Right lobe of liver (tissue), 6 donors: ENCODE data around the gene YKT6. TPM values are rescaled to one million over a fixed set of nuclear protein-coding genes. Genes with fewer than 3 reads are reported as not detected.

Source experiments
- ATAC-seq, 4 donors: fragments of 200-7000 bp; cut with Tn5 transposase; one replicate each; pipeline ENCODE4 v1.9.1; 2020; ENCODE audit warnings: mild to moderate bottlenecking in 4 of 4, moderate library complexity in 4 of 4
- DNase-seq, 3 donors: peaks; one replicate each; pipeline ENCODE4 v3.0.0-alpha.2; 2020
- H3K27ac ChIP-seq, 3 donors: fragments of 200-600 bp; one replicate each; pipeline ENCODE4 v1.8.0; 2022
- H3K27me3 ChIP-seq, 2 donors: fragments of 200-600 bp; one replicate each; pipeline ENCODE4 v1.8.0; 2022
- H3K36me3 ChIP-seq, 4 donors: fragments of 200-600 bp; sonication (generic) in 1 of 4; one replicate each; pipeline versions ENCODE4 v1.5.1 to v1.8.0; 2017 to 2022; ENCODE audit warnings: control low read depth in 1 of 4
- H3K4me1 ChIP-seq, 4 donors: fragments of 200-600 bp; sonication (generic) in 1 of 4; one replicate each; pipeline versions ENCODE4 v1.5.1 to v1.8.0; 2017 to 2022; ENCODE audit warnings: control low read depth in 1 of 4
- H3K4me3 ChIP-seq, 3 donors: fragments of 200-600 bp; one replicate each; pipeline ENCODE4 v1.8.0; 2022
- H3K9me3 ChIP-seq, 4 donors: fragments of 200-600 bp; sonication (generic) in 1 of 4; one replicate each; pipeline versions ENCODE4 v1.5.1 to v1.8.0; 2017 to 2022; ENCODE audit warnings: control low read depth in 1 of 4
- CTCF ChIP-seq, 4 donors: fragments of 200-600 bp in 3 of 4; fragments of 450-650 bp in 1 of 4; IDR thresholded peaks; one replicate each; pipeline versions ENCODE4 v1.5.1 to v1.8.0; 2016 to 2022; ENCODE audit warnings: antibody characterized with exemption in 4 of 4, mild to moderate bottlenecking in 2 of 4
- POLR2A ChIP-seq: fragments of 450-650 bp; IDR thresholded peaks from one replicate; pipeline ENCODE4 v1.6.1; 2017; ENCODE audit warnings: antibody characterized with exemption, mild to moderate bottlenecking
- WGBS: methylation state at CpG from one replicate; pipeline ENCODE4 v1.1.6; 2018; ENCODE audit warnings: low coverage, low lambda C conversion rate; ENCODE audit not compliant: insufficient coverage; ENCODE audit errors: missing lambda C conversion rate; 5-methylcytosine and 5-hydroxymethylcytosine counted together
- intact Hi-C, 2 donors: fragments of 100-400 bp; cut with DNase I; formaldehyde crosslinking; loops; one replicate each; pipeline versions ENCODE4 v1.11.2 to v1.14.1; 2022
- total RNA-seq, 6 experiments: library from RNA; depleted of rRNA in 2 of 6; stranded (reverse); fragments of >200 nt in 2 of 6; fragmentation: NEBNext Ultra II Directional in 3 of 6; extraction: Animal tissue kit (Norgen Biotek cat#: 25700) in 3 of 6; gene quantifications; one replicate each; pipeline versions ENCODE4 v1.1.0 to v1.2.4, GENCODE V29; 2016 to 2023
- donor health status: DM: no; HTN: yes; CAD: no.
- donor health status: DM: no; HTN: no; CAD: no.
- donor health status: DM: no; HTN: no; CAD: no.
- donor health status: DM: no; HTN: yes; CAD: no.
- donor health status: DM: no; HTN: yes; CAD: no.

YKT6 gene
- total RNA-seq, 6 experiments from 2014 or later = 15.0 to 23.8 (median 19.2) TPM

- peaks cover 0 to 16% (median 6%) of the 10 kb centered on the region in 4 donors for H3K36me3 ChIP-seq
- H3K27ac ChIP-seq = no peak overlapping the region
- no peaks in the 10 kb centered on the region for H3K4me1 ChIP-seq
- DNase-seq (no peak), ATAC-seq (peak in 1 of 4 donors; percentile 5)
- H3K9me3 ChIP-seq = no peaks in the 10 kb centered on the region
- H3K4me3 ChIP-seq = no peak overlapping the region
- TF ChIP-seq CTCF (IDR thresholded peaks at IDR 0.05) = no peak
- TF ChIP-seq POLR2A = no peak
- WGBS = 36% methylated on average over 2 of the region's 8 CpGs
- intact Hi-C loops = no loop called here
- no peaks in the 10 kb centered on the region for H3K27me3 ChIP-seq
Measured at GRCh38 chr7:44216019-44216418, 15.2 kb downstream of the YKT6 start.

- ATAC-seq (peak; percentile 12 to 58 (median 28)), DNase-seq (peak in 1 of 3 donors; percentile 48)
- Histone ChIP-seq H3K36me3 (peaks cover 0 to 9% (median 3%) of the 10 kb centered on the region in 4 donors), H3K4me3 (no peak overlapping the region), H3K27ac (no peak overlapping the region), H3K9me3 (no peaks in the 10 kb centered on the region), H3K4me1 (no peaks in the 10 kb centered on the region), H3K27me3 (no peaks in the 10 kb centered on the region)
- intact Hi-C loops = no loop called here
- WGBS = 49% methylated on average over 9 of the region's 13 CpGs
- TF ChIP-seq CTCF (IDR thresholded peaks at IDR 0.05) (no peak), POLR2A (no peak)
Measured at GRCh38 chr7:44216521-44217222, 15.9 kb downstream of the YKT6 start.

- no peak overlapping the region for H3K4me3 ChIP-seq
- intact Hi-C loops = no loop called here
- DNase-seq = peak in 1 of 3 donors; percentile 39
Measured at GRCh38 chr7:44217223-44217714, 16.5 kb downstream of the YKT6 start.

GRCh38 chr7:44217852-44218402 lies 17.1 kb downstream of the YKT6 start:
- TF ChIP-seq POLR2A (no peak), CTCF (IDR thresholded peaks at IDR 0.05) (no peak)
- intact Hi-C loops = no loop called here
- H3K27me3 ChIP-seq = no peaks in the 10 kb centered on the region
- DNase-seq (peak in 1 of 3 donors; percentile 32), ATAC-seq (no peak)
- H3K9me3 ChIP-seq = no peaks in the 10 kb centered on the region
- H3K36me3 ChIP-seq = peaks cover 0 to 2% (median 0%) of the 10 kb centered on the region in 4 donors
- no peak overlapping the region for H3K27ac ChIP-seq
- WGBS = 83% methylated on average over 7 of the region's 17 CpGs
- no peaks in the 10 kb centered on the region for H3K4me1 ChIP-seq
- H3K4me3 ChIP-seq = no peak overlapping the region

More at GRCh38 chr7:44217223-44217714, 16.5 kb downstream of the YKT6 start:
- H3K9me3 ChIP-seq = no peaks in the 10 kb centered on the region
- TF ChIP-seq POLR2A (no peak), CTCF (IDR thresholded peaks at IDR 0.05) (no peak)
- H3K4me1 ChIP-seq = no peaks in the 10 kb centered on the region
- H3K27me3 ChIP-seq = no peaks in the 10 kb centered on the region
- no peak overlapping the region for H3K27ac ChIP-seq
- WGBS = 61% methylated on average over 5 of the region's 19 CpGs
- no peak for ATAC-seq
- H3K36me3 ChIP-seq = peaks cover 0 to 3% (median 1%) of the 10 kb centered on the region in 4 donors
